ENCODE results near the gene KREMEN2. TPM values are rescaled to one million over a fixed set of nuclear protein-coding genes. Genes with fewer than 3 reads are reported as not detected.
A peak's percentile ranks its signal among the peaks of the same experiment; 100 is the strongest.

KREMEN2 gene
- total RNA-seq, 2 donors from 2014 or later: 0.12 TPM

DNA sequence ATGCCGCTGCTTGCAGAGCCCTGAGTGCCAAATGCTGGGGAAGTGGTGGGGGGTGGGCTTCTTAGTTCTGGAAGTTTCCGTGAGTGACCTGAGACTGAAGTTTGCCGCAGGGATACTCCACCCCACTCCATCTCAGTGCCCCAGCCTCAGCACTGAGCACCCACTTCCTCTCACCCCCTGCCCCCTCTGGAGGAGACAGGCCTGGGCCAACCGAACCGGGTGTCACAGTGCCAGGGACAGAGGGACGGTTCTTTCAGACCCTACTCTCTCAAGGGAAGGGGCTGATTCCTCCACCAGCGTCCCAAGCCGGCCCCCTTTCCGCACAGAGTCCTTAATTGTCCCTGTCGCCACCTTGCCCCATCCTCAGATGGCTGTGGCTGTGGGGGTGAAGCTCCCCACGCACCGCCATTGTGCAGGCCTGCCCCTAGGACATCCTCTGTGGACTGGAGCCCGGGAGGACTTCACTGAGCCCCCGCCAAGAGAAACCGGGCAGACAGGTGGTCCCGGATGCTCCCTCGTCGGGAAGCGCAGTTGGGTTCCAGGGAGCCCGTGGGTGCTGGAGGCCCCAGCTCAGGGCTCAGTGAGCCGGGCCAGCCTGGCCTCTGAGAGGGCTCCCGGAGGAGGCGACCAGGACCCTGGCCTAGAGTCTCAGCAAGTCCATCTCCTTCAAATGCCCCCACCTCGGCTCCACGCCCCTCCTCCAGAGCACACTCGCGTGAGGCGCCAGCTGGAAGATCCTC lies 1.6 kb upstream of the KREMEN2 start:
- Mint-ChIP-seq H3K27me3 (ENCODE audit: low read depth) (peaks cover 27% of the 10 kb centered on the region), H3K27ac (no peak overlapping the region), H3K4me1 (ENCODE audit: low read depth) (peaks cover 11% of the 10 kb centered on the region), H3K9me3 (no peaks in the 10 kb centered on the region), H3K4me3 (peak overlapping the region in 1 of 2 donors; percentile 51), H3K36me3 (ENCODE audit: insufficient read depth in 2 of 2) (no peaks in the 10 kb centered on the region)
- no peak for DNase-seq
- no peak for ATAC-seq (replicated peaks in 1 of 2)

DNA sequence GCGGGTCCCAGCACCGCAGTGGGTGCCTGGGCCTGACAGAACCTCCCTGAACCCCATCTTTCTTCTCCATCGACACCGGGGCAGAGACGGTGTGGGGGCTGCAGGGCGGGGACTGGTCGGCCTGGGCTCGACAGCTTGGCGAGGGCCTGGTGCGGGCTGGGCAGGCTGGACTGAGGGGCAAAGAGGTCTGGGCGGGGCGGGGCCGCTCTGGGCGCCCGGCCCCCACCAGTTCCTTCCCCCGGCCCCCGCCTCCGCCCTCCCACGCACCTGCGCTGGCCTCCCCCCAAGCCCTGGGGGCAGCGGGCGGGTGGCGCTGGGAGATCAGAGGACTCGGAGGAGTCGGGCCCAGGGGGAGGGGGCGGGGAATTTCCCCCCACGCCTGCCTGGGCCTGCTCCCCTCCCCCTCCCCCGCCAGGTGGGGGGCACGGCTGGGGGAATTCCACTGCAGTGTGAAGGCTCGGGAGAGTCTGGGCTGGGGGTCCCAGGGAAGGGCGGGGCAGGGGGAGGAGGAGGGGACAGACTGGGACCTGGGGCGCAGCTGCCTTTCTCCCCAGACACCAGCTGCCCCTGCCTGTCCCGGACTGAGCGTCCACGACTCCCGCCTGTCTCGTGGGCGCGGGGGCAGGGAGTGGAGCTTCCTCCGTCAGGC lies 877 bp upstream of the KREMEN2 start:
- peaks cover 0 to 2% of the 10 kb centered on the region in 2 donors for H3K36me3 Mint-ChIP-seq (ENCODE audit: insufficient read depth in 2 of 2)
- ATAC-seq (replicated peaks in 1 of 2) (no peak), DNase-seq (no peak)
- peak overlapping the region; percentile 93 for H3K4me3 Mint-ChIP-seq
- H3K27ac Mint-ChIP-seq: no peak overlapping the region
- H3K27me3 Mint-ChIP-seq (ENCODE audit: low read depth): peaks cover 33% of the 10 kb centered on the region
- peaks cover 15% of the 10 kb centered on the region for H3K4me1 Mint-ChIP-seq (ENCODE audit: low read depth)
- H3K9me3 Mint-ChIP-seq: no peaks in the 10 kb centered on the region

DNA sequence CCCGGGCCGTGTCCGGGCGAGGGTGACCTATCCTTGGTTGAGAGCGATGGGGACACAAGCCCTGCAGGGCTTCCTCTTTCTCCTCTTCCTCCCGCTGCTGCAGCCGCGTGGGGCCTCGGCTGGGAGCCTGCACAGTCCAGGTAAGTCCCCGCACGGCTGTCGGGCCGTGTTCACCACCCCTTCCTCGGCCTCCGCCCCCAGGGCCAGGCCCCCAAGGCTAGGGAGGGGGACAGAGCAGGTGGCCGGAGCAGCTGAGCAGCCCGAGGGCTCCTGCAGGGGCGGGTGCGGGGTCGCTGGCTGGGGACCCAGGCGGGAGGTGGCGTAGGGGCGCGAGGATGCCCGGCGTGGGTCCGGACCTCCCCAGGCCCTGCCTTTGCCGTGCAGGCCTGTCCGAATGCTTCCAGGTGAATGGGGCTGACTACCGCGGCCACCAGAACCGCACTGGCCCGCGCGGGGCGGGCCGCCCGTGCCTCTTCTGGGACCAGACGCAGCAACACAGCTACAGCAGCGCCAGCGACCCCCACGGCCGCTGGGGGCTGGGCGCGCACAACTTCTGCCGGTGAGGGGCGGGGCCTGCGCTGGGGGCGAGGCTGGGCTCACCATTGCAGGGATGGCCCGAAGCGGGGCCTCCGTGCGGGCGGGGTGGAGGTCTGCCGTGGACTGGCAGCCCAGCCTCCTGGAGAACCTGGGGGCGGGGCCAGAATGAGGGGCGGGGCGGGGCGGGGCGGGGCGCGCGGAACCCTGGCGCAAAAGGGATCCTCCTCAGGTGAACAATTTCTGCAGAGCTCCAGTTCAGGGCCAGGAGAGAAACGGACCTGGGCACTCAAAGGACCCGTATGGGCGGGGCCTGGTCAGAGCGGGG lies 631 bp downstream of the KREMEN2 start:
- H3K27me3 Mint-ChIP-seq (ENCODE audit: low read depth): peaks cover 37% of the 10 kb centered on the region
- H3K27ac Mint-ChIP-seq: no peak overlapping the region
- peak; percentile 71 to 81 for DNase-seq
- H3K4me1 Mint-ChIP-seq (ENCODE audit: low read depth): peaks cover 21% of the 10 kb centered on the region
- no peaks in the 10 kb centered on the region for H3K9me3 Mint-ChIP-seq
- peak; percentile 28 to 29 for ATAC-seq (replicated peaks in 1 of 2)
- H3K4me3 Mint-ChIP-seq: peak overlapping the region; percentile 93
- H3K36me3 Mint-ChIP-seq (ENCODE audit: insufficient read depth in 2 of 2): peaks cover 0 to 2% of the 10 kb centered on the region in 2 donors

DNA sequence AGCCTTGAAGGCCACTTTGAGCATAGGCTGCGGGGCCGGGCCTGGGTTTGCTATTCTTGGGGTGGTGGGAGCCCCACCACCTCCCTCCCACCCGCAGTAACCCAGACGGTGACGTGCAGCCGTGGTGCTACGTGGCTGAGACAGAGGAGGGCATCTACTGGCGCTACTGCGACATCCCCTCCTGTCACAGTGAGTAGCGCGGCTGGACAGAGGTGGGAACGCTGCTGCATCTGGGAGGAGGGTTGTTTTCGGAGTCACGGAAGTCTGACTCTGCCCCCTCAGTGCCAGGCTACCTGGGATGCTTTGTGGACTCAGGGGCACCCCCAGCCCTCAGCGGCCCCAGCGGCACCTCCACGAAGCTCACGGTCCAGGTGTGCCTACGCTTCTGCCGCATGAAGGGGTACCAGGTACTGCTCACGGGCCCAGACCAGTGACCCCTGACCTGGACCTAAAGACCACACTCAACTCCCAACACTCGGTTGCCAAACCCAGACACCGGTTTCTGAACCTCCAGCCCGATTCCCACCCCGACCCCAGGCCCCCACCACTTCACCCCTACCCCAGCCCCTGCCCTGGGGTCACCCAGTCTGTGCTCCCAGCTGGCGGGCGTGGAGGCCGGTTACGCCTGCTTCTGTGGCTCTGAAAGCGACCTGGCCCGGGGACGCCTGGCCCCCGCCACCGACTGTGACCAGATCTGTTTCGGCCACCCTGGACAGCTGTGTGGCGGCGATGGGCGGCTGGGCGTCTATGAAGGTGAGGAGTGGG lies 2.1 kb downstream of the KREMEN2 start:
- no peak overlapping the region for H3K27ac Mint-ChIP-seq
- ATAC-seq (replicated peaks in 1 of 2) (no peak), DNase-seq (no peak)
- peaks cover 32% of the 10 kb centered on the region for H3K27me3 Mint-ChIP-seq (ENCODE audit: low read depth)
- peaks cover 32% of the 10 kb centered on the region for H3K4me1 Mint-ChIP-seq (ENCODE audit: low read depth)
- H3K36me3 Mint-ChIP-seq (ENCODE audit: insufficient read depth in 2 of 2): peaks cover 0 to 2% of the 10 kb centered on the region in 2 donors
- no peaks in the 10 kb centered on the region for H3K9me3 Mint-ChIP-seq
- no peak overlapping the region for H3K4me3 Mint-ChIP-seq

DNA sequence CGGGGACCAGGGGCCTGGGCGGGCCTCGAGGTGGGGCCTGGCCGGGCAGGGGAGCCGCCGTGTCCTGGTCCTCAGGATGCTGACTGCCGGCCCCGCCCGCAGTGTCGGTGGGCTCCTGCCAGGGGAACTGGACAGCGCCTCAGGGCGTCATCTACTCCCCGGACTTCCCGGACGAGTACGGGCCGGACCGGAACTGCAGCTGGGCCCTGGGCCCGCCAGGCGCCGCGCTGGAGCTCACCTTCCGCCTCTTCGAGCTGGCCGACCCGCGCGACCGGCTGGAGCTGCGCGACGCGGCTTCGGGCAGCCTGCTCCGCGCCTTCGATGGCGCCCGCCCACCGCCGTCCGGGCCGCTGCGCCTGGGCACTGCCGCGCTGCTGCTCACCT lies 2.7 kb downstream of the KREMEN2 start:
- H3K4me1 Mint-ChIP-seq (ENCODE audit: low read depth): peaks cover 32% of the 10 kb centered on the region
- peak in 1 of 2 donors; percentile 31 for DNase-seq
- peaks cover 29% of the 10 kb centered on the region for H3K27me3 Mint-ChIP-seq (ENCODE audit: low read depth)

DNA sequence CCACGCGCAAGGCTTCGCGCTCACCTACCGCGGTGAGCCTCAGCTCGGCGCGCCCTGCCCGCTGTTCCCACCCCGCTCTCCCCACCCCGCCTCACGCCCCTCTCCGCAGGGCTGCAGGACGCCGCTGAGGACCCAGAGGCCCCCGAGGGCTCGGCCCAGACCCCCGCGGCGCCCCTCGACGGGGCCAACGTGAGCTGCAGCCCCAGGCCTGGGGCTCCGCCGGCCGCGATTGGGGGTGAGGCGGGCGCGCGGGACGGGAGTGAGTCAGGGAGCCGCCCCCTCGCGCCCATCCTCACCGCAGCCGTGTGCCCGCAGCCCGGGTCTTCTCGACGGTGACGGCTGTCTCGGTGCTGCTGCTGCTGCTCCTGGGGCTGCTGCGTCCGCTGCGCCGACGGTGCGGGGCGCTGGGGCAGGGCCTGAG lies 3.1 kb downstream of the KREMEN2 start:
- Mint-ChIP-seq H3K27me3 (ENCODE audit: low read depth) (peaks cover 26% of the 10 kb centered on the region), H3K4me1 (ENCODE audit: low read depth) (peaks cover 36% of the 10 kb centered on the region), H3K27ac (no peak overlapping the region), H3K9me3 (no peaks in the 10 kb centered on the region), H3K36me3 (ENCODE audit: insufficient read depth in 2 of 2) (peaks cover 3 to 6% of the 10 kb centered on the region in 2 donors), H3K4me3 (peak overlapping the region in 1 of 2 donors; percentile 46)
- DNase-seq: peak in 1 of 2 donors; percentile 43
- ATAC-seq (replicated peaks in 1 of 2): no peak

More for the DNA sequence above, 2.7 kb downstream of the KREMEN2 start:
- Mint-ChIP-seq H3K9me3 (no peaks in the 10 kb centered on the region), H3K27ac (no peak overlapping the region), H3K4me3 (no peak overlapping the region), H3K36me3 (ENCODE audit: insufficient read depth in 2 of 2) (peaks cover 0 to 2% of the 10 kb centered on the region in 2 donors)
- no peak for ATAC-seq (replicated peaks in 1 of 2)

DNA sequence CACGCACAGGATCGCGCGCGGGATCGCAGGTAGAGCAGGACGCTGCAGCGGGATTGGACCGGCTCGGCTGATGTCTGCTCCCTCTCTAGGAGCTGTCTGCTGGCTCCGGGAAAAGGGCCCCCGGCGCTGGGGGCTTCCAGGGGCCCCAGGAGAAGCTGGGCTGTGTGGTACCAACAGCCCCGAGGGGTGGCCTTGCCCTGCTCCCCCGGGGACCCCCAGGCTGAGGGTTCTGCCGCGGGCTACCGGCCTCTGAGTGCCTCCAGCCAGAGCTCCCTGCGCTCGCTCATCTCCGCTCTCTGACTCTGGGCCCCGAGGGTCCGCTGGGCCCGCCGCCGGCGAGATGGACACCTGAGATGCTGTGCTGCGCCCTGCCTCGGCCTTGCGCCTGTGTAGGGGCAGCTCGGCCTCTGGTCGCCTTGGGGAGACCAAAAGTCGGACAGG lies 3.7 kb downstream of the KREMEN2 start:
- peaks cover 37% of the 10 kb centered on the region for H3K4me1 Mint-ChIP-seq (ENCODE audit: low read depth)
- ATAC-seq (replicated peaks in 1 of 2) (no peak), DNase-seq (no peak)
- H3K27me3 Mint-ChIP-seq (ENCODE audit: low read depth): peaks cover 26% of the 10 kb centered on the region
- H3K36me3 Mint-ChIP-seq (ENCODE audit: insufficient read depth in 2 of 2): peaks cover 3 to 9% of the 10 kb centered on the region in 2 donors
- H3K9me3 Mint-ChIP-seq: no peaks in the 10 kb centered on the region
- H3K4me3 Mint-ChIP-seq: peak overlapping the region; percentile 69 to 82
- H3K27ac Mint-ChIP-seq: no peak overlapping the region

DNA sequence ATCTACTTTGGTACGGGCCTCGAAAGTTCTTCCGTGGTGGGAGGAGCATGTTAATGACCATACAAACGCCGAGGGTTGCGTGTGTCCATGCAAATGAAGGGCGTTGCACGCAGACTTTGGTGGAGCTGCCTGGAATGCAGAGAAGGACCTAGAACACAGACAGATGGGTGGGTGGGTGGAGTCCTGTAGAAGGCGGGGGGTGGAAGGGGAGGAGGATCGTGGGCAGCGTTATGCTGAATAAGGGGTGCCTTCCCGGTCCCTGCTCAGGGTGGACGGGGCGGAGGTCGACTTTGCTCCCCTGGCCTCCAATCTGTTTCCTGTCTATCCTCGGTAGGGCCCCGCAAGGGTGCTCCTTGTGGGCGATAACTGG lies 4.3 kb downstream of the KREMEN2 start:
- H3K9me3 Mint-ChIP-seq: no peaks in the 10 kb centered on the region
- no peak overlapping the region for H3K27ac Mint-ChIP-seq
- peaks cover 3 to 10% of the 10 kb centered on the region in 2 donors for H3K36me3 Mint-ChIP-seq (ENCODE audit: insufficient read depth in 2 of 2)
- H3K4me1 Mint-ChIP-seq (ENCODE audit: low read depth): peaks cover 37% of the 10 kb centered on the region
- DNase-seq (no peak), ATAC-seq (replicated peaks in 1 of 2) (no peak)
- H3K4me3 Mint-ChIP-seq: peak overlapping the region; percentile 69 to 82
- peaks cover 26% of the 10 kb centered on the region for H3K27me3 Mint-ChIP-seq (ENCODE audit: low read depth)

DNA sequence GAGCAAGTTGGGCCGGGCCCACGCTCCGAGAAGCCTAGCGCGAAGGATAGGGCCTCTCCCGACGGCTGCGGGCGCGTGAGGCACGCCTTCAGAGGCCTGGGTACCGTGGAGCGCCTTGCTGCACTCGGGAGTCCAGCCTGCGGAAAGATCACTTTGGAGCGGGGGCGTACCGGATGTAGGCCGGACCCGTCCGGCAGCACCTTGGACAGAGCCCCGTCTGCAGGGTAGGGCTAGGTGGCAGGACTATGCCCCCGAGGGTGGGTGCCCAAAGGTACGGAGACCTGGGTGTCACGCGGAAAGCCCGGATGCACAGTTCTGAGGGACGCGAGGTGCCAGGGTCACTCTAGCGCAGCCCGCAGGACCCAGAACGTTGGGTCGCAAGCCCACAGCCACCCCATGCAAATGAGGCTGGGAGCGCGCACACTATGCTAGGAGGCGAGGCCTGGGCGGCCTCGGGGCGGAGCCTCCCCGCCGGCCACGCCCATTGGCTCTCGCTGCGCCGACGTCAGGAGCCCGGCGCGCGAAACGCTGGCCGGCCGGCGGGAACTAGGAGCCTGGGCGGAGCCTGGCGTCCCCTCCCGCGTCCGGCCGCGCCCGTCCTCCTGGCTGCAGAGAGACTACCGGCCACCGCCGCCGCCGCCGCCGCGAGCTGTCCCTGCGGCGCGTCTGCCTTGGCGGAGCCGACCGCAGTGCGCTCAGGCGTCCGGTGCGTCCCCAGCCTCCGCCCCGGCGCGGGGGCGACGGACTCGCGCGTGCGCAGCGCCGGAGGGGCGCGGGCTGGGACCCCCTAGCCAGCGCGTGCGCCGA lies 4.9 kb downstream of the KREMEN2 start, which contains the start of gene PAQR4:
Gene PAQR4, plus strand, starts transcription at position 611 of the 807 bp plus-strand sequence. CDS start 327 bp downstream, outside the sequence.
- Mint-ChIP-seq H3K36me3 (ENCODE audit: insufficient read depth in 2 of 2) (peaks cover 3 to 10% of the 10 kb centered on the region in 2 donors), H3K4me3 (peak within 1 kb of the TSS; percentile 82 to 86), H3K27me3 (ENCODE audit: low read depth) (peaks cover 24% of the 10 kb centered on the region), H3K27ac (no peak within 1 kb of the TSS), H3K4me1 (ENCODE audit: low read depth) (peaks cover 31% of the 10 kb centered on the region), H3K9me3 (no peaks in the 10 kb centered on the region)
- ATAC-seq (replicated peaks in 1 of 2) (peak; percentile 79 to 80), DNase-seq (peak; percentile 88 to 90)

DNA sequence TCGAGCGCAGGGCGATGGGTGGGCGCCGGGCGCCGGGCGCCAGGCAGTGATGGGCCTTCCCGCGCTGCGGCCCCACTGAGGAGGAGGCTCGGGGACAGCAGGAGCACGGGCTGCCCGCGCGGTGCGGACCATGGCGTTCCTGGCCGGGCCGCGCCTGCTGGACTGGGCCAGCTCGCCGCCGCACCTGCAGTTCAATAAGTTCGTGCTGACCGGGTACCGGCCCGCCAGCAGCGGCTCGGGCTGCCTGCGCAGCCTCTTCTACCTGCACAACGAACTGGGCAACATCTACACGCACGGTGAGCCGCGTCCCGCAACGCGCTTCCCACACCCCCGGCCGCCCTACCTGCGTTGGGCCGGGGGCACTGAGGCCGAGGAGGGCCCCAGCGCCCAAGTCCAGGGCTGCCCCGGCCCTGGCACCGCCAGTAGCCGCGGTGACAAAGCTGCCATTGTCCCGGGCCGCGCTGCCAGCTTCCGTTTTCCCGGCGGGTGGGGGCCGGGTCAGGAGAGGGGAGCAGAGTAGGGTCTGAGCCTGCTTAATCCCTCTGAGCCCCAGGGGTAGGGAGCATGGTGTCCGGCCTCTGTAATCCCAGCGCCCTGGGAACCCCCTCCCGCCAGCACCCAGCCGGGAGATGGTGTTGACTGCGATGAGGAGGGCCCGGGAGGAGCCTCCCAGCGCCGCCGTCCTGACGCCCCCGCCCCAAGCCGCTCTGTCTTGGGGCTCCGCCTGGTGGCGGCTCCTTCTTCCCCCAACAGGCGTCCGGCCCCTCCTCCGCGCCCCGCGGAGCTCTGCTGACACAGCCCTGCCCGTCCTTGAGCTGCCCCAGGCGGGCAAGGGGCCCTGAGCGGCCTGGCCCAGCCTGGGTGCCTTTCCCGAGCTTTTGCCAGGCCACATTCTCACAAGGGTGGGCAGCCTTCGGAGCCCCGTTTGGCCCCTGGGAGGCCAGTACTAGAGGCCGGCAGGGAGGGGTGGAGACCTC lies 5.8 kb downstream of the KREMEN2 start:
- ATAC-seq (replicated peaks in 1 of 2) (peak; percentile 73 to 74), DNase-seq (peak; percentile 90 to 91)
- Mint-ChIP-seq H3K36me3 (ENCODE audit: insufficient read depth in 2 of 2) (peaks cover 3 to 10% of the 10 kb centered on the region in 2 donors), H3K27ac (no peak overlapping the region), H3K4me3 (peak overlapping the region; percentile 82 to 86), H3K9me3 (no peaks in the 10 kb centered on the region), H3K27me3 (ENCODE audit: low read depth) (peaks cover 19% of the 10 kb centered on the region), H3K4me1 (ENCODE audit: low read depth) (peaks cover 26% of the 10 kb centered on the region)

DNA sequence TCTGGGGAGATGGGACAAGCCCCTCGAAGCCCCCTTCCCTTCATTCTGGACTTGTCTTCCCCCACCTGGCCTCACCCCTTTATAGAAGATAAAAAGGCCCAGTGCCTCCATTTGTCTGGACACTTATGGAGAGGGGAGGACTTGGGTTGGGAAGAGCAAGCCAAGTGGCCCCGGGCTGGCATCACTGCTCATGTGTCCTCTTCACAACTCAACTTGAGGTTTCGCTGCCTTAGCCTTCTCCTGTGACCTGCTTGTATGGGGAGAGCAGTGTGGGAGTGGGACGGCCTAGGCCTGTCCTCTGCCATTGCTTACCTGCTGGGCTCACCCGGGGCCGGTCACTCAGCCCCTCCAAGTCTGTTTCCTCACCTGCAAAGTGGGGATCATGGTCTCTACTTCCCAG lies 6.5 kb downstream of the KREMEN2 start:
- ATAC-seq (replicated peaks in 1 of 2) (no peak), DNase-seq (no peak)
- Mint-ChIP-seq H3K4me1 (ENCODE audit: low read depth) (peaks cover 26% of the 10 kb centered on the region), H3K9me3 (no peaks in the 10 kb centered on the region), H3K27ac (no peak overlapping the region), H3K36me3 (ENCODE audit: insufficient read depth in 2 of 2) (peaks cover 3 to 10% of the 10 kb centered on the region in 2 donors), H3K27me3 (ENCODE audit: low read depth) (peaks cover 15% of the 10 kb centered on the region), H3K4me3 (peak overlapping the region; percentile 82 to 86)
